Panc1 (cell line): ENCODE results near the gene ERP29. TPM values are rescaled to one million over a fixed set of nuclear protein-coding genes. Genes with fewer than 3 reads are reported as not detected.

Source experiments
- ATAC-seq: fragments of 200-7000 bp; cut with Tn5 transposase; 2 replicates; pipeline ENCODE4 v1.9.1; 2020; ENCODE audit warnings: mild to moderate bottlenecking, moderate library complexity
- Bru-seq: library from RNA; stranded (reverse); fragments of 400-500 nt; gene quantifications from one replicate; lab custom pipeline; 2021; lab: Mats Ljungman, UMichigan
- BruChase-seq, 2 experiments: library from RNA; stranded (reverse); fragments of 400-500 nt; gene quantifications; one replicate each; lab custom pipeline; 2021; lab: Mats Ljungman, UMichigan
- BruUV-seq: library from RNA; stranded (reverse); fragments of 400-500 nt; replicated peaks from 2 replicates; lab custom pipeline; 2021; lab: Mats Ljungman, UMichigan
- CTCF ChIA-PET: fragments of 300-600 bp; sonication (Branson Sonifier 250); formaldehyde crosslinking; loops from one replicate; lab custom pipeline; 2022; ENCODE audit warnings: antibody characterized with exemption; lab: Charles Lee
- POLR2A ChIA-PET: fragments of 300-600 bp; sonication (Branson Sonifier 250); formaldehyde crosslinking; loops from one replicate; lab custom pipeline; 2022; ENCODE audit warnings: antibody characterized with exemption; lab: Charles Lee
- DNase-seq: peaks from one replicate; pipeline ENCODE4 v3.0.0-alpha.2; 2010; ENCODE audit warnings: low read depth, low spot score
- H3K27ac ChIP-seq: 2 replicates; pipeline ENCODE4 v1.5.1; 2011; ENCODE audit warnings: mild to moderate bottlenecking, low read length, inconsistent platforms
- H3K27me3 ChIP-seq: fragments of 200-500 bp; sonication (Bioruptor generic); 2 replicates; pipeline ENCODE4 v1.6.0; 2014; ENCODE audit warnings: low read length, inconsistent platforms; ENCODE audit not compliant: control insufficient read depth, insufficient read depth
- H3K36me3 ChIP-seq: fragments of 200-500 bp; sonication (Bioruptor generic); 2 replicates; pipeline ENCODE4 v1.5.1; 2014; ENCODE audit warnings: inconsistent platforms, mild to moderate bottlenecking, low read length, moderate library complexity; ENCODE audit not compliant: control insufficient read depth, insufficient read depth
- H3K4me1 ChIP-seq: 2 replicates; pipeline ENCODE4 v1.5.1; 2011; ENCODE audit warnings: inconsistent platforms, mild to moderate bottlenecking, low read length, moderate library complexity; ENCODE audit not compliant: control insufficient read depth, insufficient read depth
- H3K4me3 ChIP-seq, 2 experiments: 2 replicates each; pipeline ENCODE4 v1.5.1; 2011 to 2012; ENCODE audit warnings: low read depth in 2 of 2, low read length in 2 of 2, mild to moderate bottlenecking in 2 of 2, inconsistent platforms in 1 of 2, moderate library complexity in 1 of 2
- H3K9me3 ChIP-seq: fragments of 200-500 bp; sonication (Bioruptor generic); 2 replicates; pipeline ENCODE4 v1.5.1; 2014; ENCODE audit warnings: low read depth, mild to moderate bottlenecking, inconsistent platforms, low read length, moderate library complexity; ENCODE audit not compliant: control insufficient read depth, insufficient read depth
- CTCF ChIP-seq: fragments of 450-650 bp; IDR thresholded peaks from 2 replicates; pipeline ENCODE4 v1.5.1; 2017; ENCODE audit warnings: mild to moderate bottlenecking
- POLR2AphosphoS5 ChIP-seq: IDR thresholded peaks from 2 replicates; pipeline ENCODE4 v1.6.1; 2012; ENCODE audit warnings: mild to moderate bottlenecking, low read depth, low read length, moderate library complexity
- REST ChIP-seq, 2 experiments: IDR thresholded peaks; 2 replicates each; pipeline ENCODE4 v1.6.1; 2011 to 2012; ENCODE audit warnings: low read depth in 2 of 2, control low read depth in 1 of 2, low read length in 1 of 2, mild to moderate bottlenecking in 1 of 2, moderate library complexity in 1 of 2; ENCODE audit not compliant: insufficient read depth in 1 of 2
- SIN3A ChIP-seq: IDR thresholded peaks from 2 replicates; pipeline ENCODE4 v1.6.1; 2012; ENCODE audit warnings: low read depth, mild to moderate bottlenecking, low read length, moderate library complexity, borderline replicate concordance; ENCODE audit not compliant: insufficient read depth
- TCF7L2 ChIP-seq: IDR thresholded peaks from 2 replicates; pipeline ENCODE4 v1.6.1; 2011; ENCODE audit warnings: mild to moderate bottlenecking, low read depth, low read length, inconsistent platforms
- in situ Hi-C: cut with HindIII; loops from 2 replicates; pipeline ENCODE4 v1.10.0; 2016; ENCODE audit warnings: low sequenced_read_pairs, low pct_unique_long_range_greater_than_20kb
- intact Hi-C: fragments of 100-400 bp; cut with micrococcal nuclease; formaldehyde crosslinking; loops from one replicate; pipeline ENCODE4 v1.10.0; 2022; ENCODE audit not compliant: unreplicated experiment
- long read RNA-seq: library from polyadenylated mRNA; unstranded; transcript quantifications from one replicate; pipeline ENCODE4 v2.0.0, GENCODE V29; 2021; ENCODE audit not compliant: unreplicated experiment
- polyA plus RNA-seq: library from polyadenylated mRNA; unstranded; fragments of >200 nt; gene quantifications from one replicate; pipeline ENCODE4 v1.2.1, GENCODE V29; 2012; ENCODE audit warnings: missing spikeins; ENCODE audit not compliant: insufficient read length
- total RNA-seq: library from RNA; stranded (reverse); gene quantifications from one replicate; pipeline ENCODE4 v1.2.1, GENCODE V29; 2021; ENCODE audit not compliant: unreplicated experiment

Gene ERP29
- total RNA-seq (69.7 TPM), Bru-seq, nascent RNA (percentile 83 among the genes with signal in this experiment), BruChase-seq, experiment 1, labeled RNA remaining after a 2-hour chase (percentile 81 among the genes with signal in this experiment), BruChase-seq, experiment 2, labeled RNA remaining after a 6-hour chase (percentile 82 among the genes with signal in this experiment)
- polyA plus RNA-seq = 89.5 TPM
- long read RNA-seq, transcript ERP29-202 (2 exons, 1,333 nt) = minor isoform, 5 of 88 reads
- long read RNA-seq, transcript ERP29-201 (3 exons, 1,735 nt) = major isoform, 53 of 88 reads
- long read RNA-seq, partial matches to known transcripts = 25 of 88 reads
- long read RNA-seq, other reads (novel, unspliced or antisense) = 3 of 88 reads

GRCh38 chr12:112012775-112013600, at the start of gene ERP29, which contains the start of gene TMEM116:
Gene ERP29, plus strand, starts transcription at chr12:112013426. Its CDS starts 40 bp downstream, at chr12:112013466.
Gene TMEM116, minus strand, starts transcription at chr12:112013165. Its CDS starts 7,895 bp downstream, at chr12:112005270.
- in situ Hi-C loops (no loop called here), intact Hi-C loops (no loop called here)
- H3K4me3 ChIP-seq = peak within 1 kb of the TSS; percentile 89 to 99
- TF ChIP-seq TCF7L2 = no peak
- TF ChIP-seq POLR2AphosphoS5 = peak; percentile 98
- TF ChIP-seq CTCF = peak; percentile 58; the same call in 1 of the 2 replicates
- TF ChIP-seq REST (IDR thresholded peaks at IDR 0.05; ENCODE audit: insufficient read depth in 1 of 2, low read depth in 2 of 2, low read length in 1 of 2) = no peak
- TF ChIP-seq SIN3A = peak; percentile 97
- no peaks in the 10 kb centered on the region for H3K27me3 ChIP-seq
- peaks cover 3% of the 10 kb centered on the region; the same call in 1 of the 2 replicates for H3K36me3 ChIP-seq
- ChIA-PET CTCF (interaction anchor here (0.5 to 1.0 kb wide), 5 partner anchors 44 to 117 kb away, joined by 3 to 5 read pairs (median 3); no protein-coding TSS in a partner anchor), POLR2A (interaction anchor here (0.5 to 0.6 kb wide), 3 partner anchors 68 to 320 kb away, joined by 3 to 5 read pairs (median 3); partner anchors contain the start of gene MAPKAPK5)
- peaks cover 10% of the 10 kb centered on the region for H3K4me1 ChIP-seq
- ATAC-seq = peak; percentile 92
- BruUV-seq = TSS peak; percentile 95
- H3K9me3 ChIP-seq = no peaks in the 10 kb centered on the region
- DNase-seq = peak; percentile 88
- peak within 1 kb of the TSS; percentile 99 for H3K27ac ChIP-seq

- TF ChIP-seq CTCF = no peak
- no peak for TF ChIP-seq POLR2AphosphoS5
- TF ChIP-seq SIN3A = no peak
- TF ChIP-seq REST (IDR thresholded peaks at IDR 0.05; ENCODE audit: insufficient read depth in 1 of 2, low read depth in 2 of 2, low read length in 1 of 2) = no peak
- no peak for TF ChIP-seq TCF7L2
- Histone ChIP-seq H3K4me1 (no peaks in the 10 kb centered on the region), H3K4me3 (no peak overlapping the region), H3K27ac (no peak overlapping the region), H3K27me3 (no peaks in the 10 kb centered on the region), H3K9me3 (no peaks in the 10 kb centered on the region), H3K36me3 (no peaks in the 10 kb centered on the region)
- DNase-seq = no peak
- in situ Hi-C loops (no loop called here), intact Hi-C loops (no loop called here)
- CTCF ChIA-PET = no interaction called here
- POLR2A ChIA-PET = no interaction called here
- BruUV-seq = no TSS peak
- no peak for ATAC-seq
Measured at GRCh38 chr12:111964935-111965334, 48.3 kb upstream of the ERP29 start.
